Left lung (tissue), 10 donors: ENCODE measurements around the gene RPL31. TPM values are rescaled to one million over a fixed set of nuclear protein-coding genes. Genes with fewer than 3 reads are reported as not detected.

Experiments used
- ATAC-seq: fragments of 200-7000 bp; cut with Tn5 transposase; one replicate; pipeline ENCODE4 v1.9.1; 2020; ENCODE audit warnings: moderate library complexity
- DNase-seq, 4 donors: peaks; one replicate each; pipeline ENCODE4 v3.0.0-alpha.2; 2013 to 2020
- H3K27ac ChIP-seq, 2 donors: fragments of 200-600 bp; sonication (generic) in 1 of 2; one replicate each; pipeline versions ENCODE4 v1.5.0 to v1.8.0; 2020 to 2021
- H3K27me3 ChIP-seq, 2 donors: fragments of 200-600 bp; sonication (generic) in 1 of 2; one replicate each; pipeline versions ENCODE4 v1.5.0 to v1.8.0; 2020 to 2021
- H3K36me3 ChIP-seq, 2 donors: fragments of 200-600 bp; sonication (generic) in 1 of 2; one replicate each; pipeline versions ENCODE4 v1.5.0 to v1.8.0; 2020 to 2021
- H3K4me1 ChIP-seq, 2 donors: fragments of 200-600 bp; one replicate each; pipeline ENCODE4 v1.8.0; 2021
- H3K4me3 ChIP-seq, 2 donors: fragments of 200-600 bp; sonication (generic) in 1 of 2; one replicate each; pipeline versions ENCODE4 v1.5.0 to v1.8.0; 2020 to 2021; ENCODE audit warnings: mild to moderate bottlenecking in 1 of 2
- H3K9me3 ChIP-seq, 2 donors: fragments of 200-600 bp; sonication (generic) in 1 of 2; one replicate each; pipeline versions ENCODE4 v1.5.0 to v1.8.0; 2020 to 2021
- intact Hi-C, 2 donors: fragments of 100-400 bp; cut with DNase I; formaldehyde crosslinking; loops; one replicate each; pipeline versions ENCODE4 v1.11.2 to v1.14.2; 2022
- polyA plus RNA-seq, 6 donors: library from polyadenylated mRNA; unstranded; fragments of 120-200 nt; gene quantifications; one replicate each; pipeline ENCODE4 v1.2.1, GENCODE V29; 2013; ENCODE audit not compliant: insufficient read length in 6 of 6
- total RNA-seq, 2 donors: library from RNA; stranded (reverse); fragmentation: NEBNext Ultra II Directional; extraction: Animal tissue kit (Norgen Biotek cat#: 25700); gene quantifications; one replicate each; pipeline ENCODE4 v1.2.1, GENCODE V29; 2021
- TF ChIP-seq, protein P1 (sequence below), 2 donors: fragments of 200-600 bp; sonication (generic) in 1 of 2; IDR thresholded peaks; one replicate each; pipeline versions ENCODE4 v1.5.0 to v1.8.0; 2021; ENCODE audit warnings: antibody characterized with exemption in 2 of 2
- donor health status: DM: no; HTN: yes; CAD: no.
- donor health status: DM: no; HTN: no; CAD: no.

Gene RPL31
- total and polyA plus RNA-seq, 8 donors = 865 to 3,696 (median 3,172) TPM

DNA sequence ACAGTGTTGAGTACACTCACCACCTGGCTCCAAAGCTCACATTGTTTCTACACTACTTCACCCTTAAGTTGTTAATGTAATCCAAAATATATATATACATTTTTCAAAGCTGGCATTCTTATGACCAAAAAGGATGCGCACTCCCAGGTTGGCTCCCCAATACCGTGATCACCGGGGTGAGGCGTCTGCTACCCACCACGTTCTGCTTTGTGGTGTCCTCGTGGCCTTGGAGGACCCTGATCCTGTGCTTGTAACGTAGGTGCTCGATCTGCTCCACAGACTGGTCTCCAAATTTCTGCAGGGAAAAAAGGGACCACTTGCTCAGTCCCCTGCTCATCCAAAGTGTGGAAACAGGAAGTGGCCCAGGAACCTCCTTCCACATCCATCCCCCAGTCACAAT lies 25.8 kb downstream of the RPL31 start:
- Histone ChIP-seq H3K9me3 (no peaks in the 10 kb centered on the region), H3K27me3 (no peaks in the 10 kb centered on the region), H3K36me3 (peaks cover 0 to 89% of the 10 kb centered on the region in 2 donors), H3K4me3 (no peak overlapping the region), H3K4me1 (peaks cover 0 to 6% of the 10 kb centered on the region in 2 donors), H3K27ac (no peak overlapping the region)
- no peak for ATAC-seq
- intact Hi-C loops = no loop called here
- TF ChIP-seq, protein P1, sequence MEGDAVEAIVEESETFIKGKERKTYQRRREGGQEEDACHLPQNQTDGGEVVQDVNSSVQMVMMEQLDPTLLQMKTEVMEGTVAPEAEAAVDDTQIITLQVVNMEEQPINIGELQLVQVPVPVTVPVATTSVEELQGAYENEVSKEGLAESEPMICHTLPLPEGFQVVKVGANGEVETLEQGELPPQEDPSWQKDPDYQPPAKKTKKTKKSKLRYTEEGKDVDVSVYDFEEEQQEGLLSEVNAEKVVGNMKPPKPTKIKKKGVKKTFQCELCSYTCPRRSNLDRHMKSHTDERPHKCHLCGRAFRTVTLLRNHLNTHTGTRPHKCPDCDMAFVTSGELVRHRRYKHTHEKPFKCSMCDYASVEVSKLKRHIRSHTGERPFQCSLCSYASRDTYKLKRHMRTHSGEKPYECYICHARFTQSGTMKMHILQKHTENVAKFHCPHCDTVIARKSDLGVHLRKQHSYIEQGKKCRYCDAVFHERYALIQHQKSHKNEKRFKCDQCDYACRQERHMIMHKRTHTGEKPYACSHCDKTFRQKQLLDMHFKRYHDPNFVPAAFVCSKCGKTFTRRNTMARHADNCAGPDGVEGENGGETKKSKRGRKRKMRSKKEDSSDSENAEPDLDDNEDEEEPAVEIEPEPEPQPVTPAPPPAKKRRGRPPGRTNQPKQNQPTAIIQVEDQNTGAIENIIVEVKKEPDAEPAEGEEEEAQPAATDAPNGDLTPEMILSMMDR (IDR thresholded peaks at IDR 0.05) = no peak
- DNase-seq = no peak

DNA sequence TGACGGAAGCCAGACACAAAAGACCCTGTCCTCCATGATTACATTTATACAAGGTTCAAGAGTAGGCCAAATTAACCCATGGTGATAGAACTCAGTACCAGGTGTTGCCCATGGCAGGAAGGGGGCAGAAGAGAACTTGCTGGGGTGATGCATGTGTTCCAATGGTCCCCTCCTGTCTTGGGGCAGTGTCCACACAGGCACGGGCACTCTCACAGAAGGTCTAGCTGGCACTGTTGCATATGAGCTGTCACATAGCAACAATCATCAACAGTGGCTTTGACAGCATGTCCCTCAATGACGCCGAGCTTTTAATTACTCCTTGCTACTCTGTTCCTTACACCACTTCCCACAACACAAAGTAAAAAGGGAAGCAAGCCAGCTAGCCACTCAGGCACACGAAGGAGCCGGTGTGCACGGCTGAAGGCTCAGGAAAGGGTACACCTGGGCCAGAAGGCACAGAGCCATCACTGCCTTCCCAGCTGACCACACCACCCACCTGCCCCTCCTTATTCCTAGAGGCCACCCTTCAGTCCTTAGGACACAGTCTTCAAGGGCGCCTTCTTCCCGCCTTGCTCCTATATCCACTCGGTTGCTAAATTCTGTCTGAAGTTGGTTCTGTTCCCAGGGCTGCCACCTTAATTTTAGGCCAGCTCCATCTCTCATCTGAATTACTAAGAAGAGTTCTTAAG lies 28.9 kb downstream of the RPL31 start:
- no peak overlapping the region for H3K27ac ChIP-seq
- DNase-seq = no peak
- H3K9me3 ChIP-seq = no peaks in the 10 kb centered on the region
- no peaks in the 10 kb centered on the region for H3K27me3 ChIP-seq
- intact Hi-C loops = loop anchor here in 1 of 2 donors (10.0 kb wide), 2 partner anchors 124 to 174 kb away; partner anchors contain the start of gene TBC1D8
- no peak overlapping the region for H3K4me3 ChIP-seq
- ATAC-seq = no peak
- H3K4me1 ChIP-seq = peaks cover 0 to 6% of the 10 kb centered on the region in 2 donors
- TF ChIP-seq, protein P1 (IDR thresholded peaks at IDR 0.05) = no peak
- peaks cover 0 to 94% of the 10 kb centered on the region in 2 donors for H3K36me3 ChIP-seq

DNA sequence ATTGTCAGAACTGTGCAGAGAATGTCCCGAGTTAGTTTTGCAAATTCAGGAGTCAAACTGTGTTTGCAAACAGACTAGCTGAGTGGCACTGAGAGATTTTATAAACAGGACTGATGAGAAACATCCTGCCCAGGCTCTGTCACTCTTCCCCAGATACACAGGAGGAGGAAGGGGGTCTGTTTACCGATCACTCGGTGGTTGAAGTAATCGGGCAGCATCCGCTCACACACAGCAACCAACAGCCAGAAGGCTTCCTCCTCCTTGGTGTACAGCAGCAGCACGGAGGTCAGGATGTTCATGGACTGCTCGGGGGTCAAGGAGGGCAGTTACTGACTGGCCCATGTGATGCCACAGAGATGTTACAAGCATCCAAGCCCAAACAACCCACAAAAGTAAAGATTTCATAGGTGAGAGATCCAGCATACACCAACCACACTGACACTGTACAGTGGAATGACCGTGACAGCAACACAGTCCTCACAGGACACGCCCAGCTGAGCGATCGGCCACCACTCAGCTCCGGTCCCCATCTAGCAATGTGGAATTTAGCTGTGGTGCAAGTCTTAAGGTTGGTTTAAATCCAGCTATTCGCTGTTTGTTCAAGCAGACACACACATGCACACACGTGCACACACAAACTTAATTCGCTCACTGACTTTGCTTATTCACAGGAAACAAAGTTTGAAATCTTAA lies 30.1 kb downstream of the RPL31 start:
- peaks cover 0 to 93% of the 10 kb centered on the region in 2 donors for H3K36me3 ChIP-seq
- peak overlapping the region in 1 of 2 donors; percentile 9 for H3K27ac ChIP-seq
- intact Hi-C loops = loop anchor here in 1 of 2 donors (10.0 kb wide), 2 partner anchors 123 to 173 kb away; partner anchors contain the start of gene TBC1D8

GRCh38 chr2:101036562-101036961 lies 34.5 kb downstream of the RPL31 start:
- DNase-seq (peak in 1 of 4 donors; percentile 7), ATAC-seq (peak; percentile 37)
- TF ChIP-seq, protein P1 (IDR thresholded peaks at IDR 0.05) = peak; percentile 42 to 45
- Histone ChIP-seq H3K9me3 (no peaks in the 10 kb centered on the region), H3K4me3 (no peak overlapping the region), H3K4me1 (peaks cover 0 to 34% of the 10 kb centered on the region in 2 donors), H3K36me3 (peaks cover 0 to 81% of the 10 kb centered on the region in 2 donors), H3K27ac (no peak overlapping the region), H3K27me3 (no peaks in the 10 kb centered on the region)
- intact Hi-C loops = loop anchor here in 1 of 2 donors (10.0 kb wide), 2 partner anchors 118 to 168 kb away; partner anchors contain the start of gene TBC1D8

More for the DNA sequence above, 30.1 kb downstream of the RPL31 start:
- no peaks in the 10 kb centered on the region for H3K9me3 ChIP-seq
- H3K4me1 ChIP-seq = peaks cover 0 to 6% of the 10 kb centered on the region in 2 donors
- no peak for ATAC-seq
- no peak overlapping the region for H3K4me3 ChIP-seq
- no peaks in the 10 kb centered on the region for H3K27me3 ChIP-seq
- TF ChIP-seq, protein P1 (IDR thresholded peaks at IDR 0.05) = no peak
- DNase-seq = no peak
